Activated T-cell treated with anti-CD3 and anti-CD28 coated beads, Interleukin-2, amount 50 U/mL, for 4 hours (primary cell): ENCODE measurements around the gene SETBP1. TPM values are rescaled to one million over a fixed set of nuclear protein-coding genes. Genes with fewer than 3 reads are reported as not detected.

ENCODE experiments used
- ATAC-seq, 2 donors: fragments of 200-7000 bp; cut with Tn5 transposase; one replicate each; pipeline ENCODE4 v1.10.0; 2021
- DNase-seq: peaks from one replicate; pipeline ENCODE4 v3.0.0-alpha.2; 2020
- H3K27me3 Mint-ChIP-seq: one replicate; pipeline ENCODE4 v1.8.0; 2021; ENCODE audit warnings: low read depth, mixed read lengths
- H3K36me3 Mint-ChIP-seq: one replicate; pipeline ENCODE4 v1.8.0; 2022; ENCODE audit warnings: mixed read lengths; ENCODE audit not compliant: insufficient read depth
- H3K4me1 Mint-ChIP-seq: one replicate; pipeline ENCODE4 v1.8.0; 2021; ENCODE audit warnings: low read depth, mixed read lengths
- H3K4me3 Mint-ChIP-seq: one replicate; pipeline ENCODE4 v1.8.0; 2021; ENCODE audit warnings: mild to moderate bottlenecking, moderate library complexity, mixed read lengths
- H3K9me3 Mint-ChIP-seq: one replicate; pipeline ENCODE4 v1.8.0; 2021; ENCODE audit warnings: mixed read lengths
- total RNA-seq, 3 donors: library from RNA; stranded (reverse); gene quantifications; one replicate each; pipeline ENCODE4 v1.2.1, GENCODE V29; 2021

Gene SETBP1
- total RNA-seq, 3 donors from 2014 or later = 6.2 to 9.2 (median 7.6) TPM

GRCh38 chr18:44838971-44839666 is 158.4 kb downstream of the SETBP1 start:
- no peaks in the 10 kb centered on the region for H3K9me3 Mint-ChIP-seq
- no peaks in the 10 kb centered on the region for H3K27me3 Mint-ChIP-seq
- ATAC-seq (peak; percentile 92 to 97), DNase-seq (peak; percentile 43)
- H3K4me1 Mint-ChIP-seq = peaks cover 17% of the 10 kb centered on the region
- H3K4me3 Mint-ChIP-seq = peak overlapping the region; percentile 37
- H3K36me3 Mint-ChIP-seq = no peaks in the 10 kb centered on the region

GRCh38 chr18:44840058-44840790 is 159.5 kb downstream of the SETBP1 start:
- no peak for ATAC-seq
- Mint-ChIP-seq H3K4me1 (peaks cover 12% of the 10 kb centered on the region), H3K36me3 (no peaks in the 10 kb centered on the region), H3K27me3 (no peaks in the 10 kb centered on the region), H3K9me3 (no peaks in the 10 kb centered on the region), H3K4me3 (no peak overlapping the region)
- DNase-seq = no peak

- ATAC-seq = no peak
- H3K4me1 Mint-ChIP-seq = peaks cover 12% of the 10 kb centered on the region
- H3K4me3 Mint-ChIP-seq = no peak overlapping the region
- H3K27me3 Mint-ChIP-seq = no peaks in the 10 kb centered on the region
- no peak for DNase-seq
- no peaks in the 10 kb centered on the region for H3K9me3 Mint-ChIP-seq
- no peaks in the 10 kb centered on the region for H3K36me3 Mint-ChIP-seq
Measured at GRCh38 chr18:44841221-44841620, 160.5 kb downstream of the SETBP1 start.

- no peak for DNase-seq
- ATAC-seq = no peak
- peaks cover 12% of the 10 kb centered on the region for H3K4me1 Mint-ChIP-seq
- H3K4me3 Mint-ChIP-seq = no peak overlapping the region
- H3K9me3 Mint-ChIP-seq = no peaks in the 10 kb centered on the region
- no peaks in the 10 kb centered on the region for H3K36me3 Mint-ChIP-seq
- no peaks in the 10 kb centered on the region for H3K27me3 Mint-ChIP-seq
Measured at GRCh38 chr18:44841752-44842587, 161.3 kb downstream of the SETBP1 start.

GRCh38 chr18:44842588-44843412 is 162.1 kb downstream of the SETBP1 start:
- H3K27me3 Mint-ChIP-seq = no peaks in the 10 kb centered on the region
- H3K9me3 Mint-ChIP-seq = no peaks in the 10 kb centered on the region
- DNase-seq = no peak
- no peak overlapping the region for H3K4me3 Mint-ChIP-seq
- no peaks in the 10 kb centered on the region for H3K36me3 Mint-ChIP-seq
- H3K4me1 Mint-ChIP-seq = peaks cover 12% of the 10 kb centered on the region
- no peak for ATAC-seq

GRCh38 chr18:44844486-44844885 is 163.8 kb downstream of the SETBP1 start:
- Mint-ChIP-seq H3K4me1 (peaks cover 5% of the 10 kb centered on the region), H3K36me3 (no peaks in the 10 kb centered on the region), H3K9me3 (no peaks in the 10 kb centered on the region), H3K27me3 (peaks cover 2% of the 10 kb centered on the region), H3K4me3 (no peak overlapping the region)
- ATAC-seq (no peak), DNase-seq (no peak)

GRCh38 chr18:44846450-44846849 is 165.8 kb downstream of the SETBP1 start:
- no peak overlapping the region for H3K4me3 Mint-ChIP-seq
- no peaks in the 10 kb centered on the region for H3K9me3 Mint-ChIP-seq
- no peaks in the 10 kb centered on the region for H3K4me1 Mint-ChIP-seq
- ATAC-seq = no peak
- H3K27me3 Mint-ChIP-seq = peaks cover 2% of the 10 kb centered on the region
- no peak for DNase-seq
- no peaks in the 10 kb centered on the region for H3K36me3 Mint-ChIP-seq

GRCh38 chr18:44848644-44849335 is 168.1 kb downstream of the SETBP1 start:
- Mint-ChIP-seq H3K4me1 (peaks cover 3% of the 10 kb centered on the region), H3K36me3 (no peaks in the 10 kb centered on the region), H3K9me3 (no peaks in the 10 kb centered on the region), H3K27me3 (peaks cover 2% of the 10 kb centered on the region), H3K4me3 (no peak overlapping the region)
- no peak for DNase-seq
- no peak for ATAC-seq

GRCh38 chr18:44849361-44849760 is 168.7 kb downstream of the SETBP1 start:
- ATAC-seq = no peak

GRCh38 chr18:44850001-44850400 is 169.3 kb downstream of the SETBP1 start:
- ATAC-seq = no peak
- no peak overlapping the region for H3K4me3 Mint-ChIP-seq

More at GRCh38 chr18:44849361-44849760, 168.7 kb downstream of the SETBP1 start:
- Mint-ChIP-seq H3K36me3 (no peaks in the 10 kb centered on the region), H3K4me3 (no peak overlapping the region), H3K4me1 (peaks cover 3% of the 10 kb centered on the region), H3K9me3 (no peaks in the 10 kb centered on the region), H3K27me3 (peaks cover 2% of the 10 kb centered on the region)
- DNase-seq = no peak

GRCh38 chr18:44851856-44852621 is 171.4 kb downstream of the SETBP1 start:
- Mint-ChIP-seq H3K36me3 (no peaks in the 10 kb centered on the region), H3K4me3 (no peak overlapping the region), H3K9me3 (no peaks in the 10 kb centered on the region), H3K4me1 (peaks cover 3% of the 10 kb centered on the region), H3K27me3 (peaks cover 2% of the 10 kb centered on the region)
- ATAC-seq = no peak
- no peak for DNase-seq

More at GRCh38 chr18:44850001-44850400, 169.3 kb downstream of the SETBP1 start:
- DNase-seq = no peak
- Mint-ChIP-seq H3K9me3 (no peaks in the 10 kb centered on the region), H3K36me3 (no peaks in the 10 kb centered on the region), H3K4me1 (peaks cover 3% of the 10 kb centered on the region), H3K27me3 (peaks cover 2% of the 10 kb centered on the region)

GRCh38 chr18:44852818-44853217 is 172.1 kb downstream of the SETBP1 start:
- peaks cover 3% of the 10 kb centered on the region for H3K4me1 Mint-ChIP-seq
- H3K36me3 Mint-ChIP-seq = no peaks in the 10 kb centered on the region
- ATAC-seq = no peak
- no peaks in the 10 kb centered on the region for H3K9me3 Mint-ChIP-seq
- DNase-seq = no peak
- peaks cover 2% of the 10 kb centered on the region for H3K27me3 Mint-ChIP-seq
- no peak overlapping the region for H3K4me3 Mint-ChIP-seq

- Mint-ChIP-seq H3K4me1 (peaks cover 3% of the 10 kb centered on the region), H3K36me3 (no peaks in the 10 kb centered on the region)
Measured at GRCh38 chr18:44853430-44853829, 172.7 kb downstream of the SETBP1 start.

More at GRCh38 chr18:44853430-44853829, 172.7 kb downstream of the SETBP1 start:
- ATAC-seq = no peak
- no peak for DNase-seq
- Mint-ChIP-seq H3K27me3 (peaks cover 2% of the 10 kb centered on the region), H3K4me3 (no peak overlapping the region), H3K9me3 (no peaks in the 10 kb centered on the region)
